ENCODE data around the gene CD226.
"Not testable (repeated sequence)": the region's sequence is repeated elsewhere in the genome, so short reads cannot be mapped to it uniquely, and the experiment has no call there.

DNA sequence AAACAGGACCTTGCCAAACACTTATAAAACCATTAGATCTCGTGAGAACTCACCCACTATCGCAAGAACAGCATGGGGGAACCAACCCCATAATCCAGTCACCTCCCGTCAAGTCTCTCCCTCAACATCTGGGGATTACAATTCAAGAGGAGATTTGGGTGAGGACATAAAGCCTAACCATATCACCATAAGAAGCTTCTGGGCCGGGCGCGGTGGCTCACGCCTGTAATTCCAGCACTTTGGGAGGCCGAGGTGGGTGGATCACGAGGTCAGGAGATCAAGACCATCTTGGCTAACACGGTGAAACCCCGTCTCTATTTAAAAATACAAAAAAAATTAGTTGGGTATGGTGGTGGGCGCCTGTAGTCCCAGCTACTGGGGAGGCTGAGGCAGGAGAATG is 112.7 kb downstream of the CD226 start:
- TF ChIP-seq POLR2AphosphoS5 (IDR thresholded peaks at IDR 0.05; ENCODE audit: low read depth, low read length); TAF1 (IDR thresholded peaks at IDR 0.05; ENCODE audit: borderline replicate concordance, low read depth, low read length); POLR2A (IDR thresholded peaks at IDR 0.05; ENCODE audit: low read depth, low read length): not testable (repeated sequence)
